HL-60 (cell line): ENCODE measurements around the gene SLC13A1.

ENCODE experiments used
- POLR2AphosphoS5 ChIP-seq: IDR thresholded peaks from 2 replicates; pipeline ENCODE4 v1.6.1; 2012; ENCODE audit warnings: low read depth
- REST ChIP-seq: IDR thresholded peaks from 2 replicates; pipeline ENCODE4 v1.6.1; 2012; ENCODE audit warnings: low read depth; ENCODE audit not compliant: insufficient replicate concordance
- TF ChIP-seq, protein P1 (sequence below): IDR thresholded peaks from one replicate; pipeline ENCODE4 v1.5.1; 2011; ENCODE audit warnings: low read length, control low read depth, inconsistent platforms; ENCODE audit not compliant: insufficient read depth

- TF ChIP-seq REST, result no peak
- TF ChIP-seq, protein P1, sequence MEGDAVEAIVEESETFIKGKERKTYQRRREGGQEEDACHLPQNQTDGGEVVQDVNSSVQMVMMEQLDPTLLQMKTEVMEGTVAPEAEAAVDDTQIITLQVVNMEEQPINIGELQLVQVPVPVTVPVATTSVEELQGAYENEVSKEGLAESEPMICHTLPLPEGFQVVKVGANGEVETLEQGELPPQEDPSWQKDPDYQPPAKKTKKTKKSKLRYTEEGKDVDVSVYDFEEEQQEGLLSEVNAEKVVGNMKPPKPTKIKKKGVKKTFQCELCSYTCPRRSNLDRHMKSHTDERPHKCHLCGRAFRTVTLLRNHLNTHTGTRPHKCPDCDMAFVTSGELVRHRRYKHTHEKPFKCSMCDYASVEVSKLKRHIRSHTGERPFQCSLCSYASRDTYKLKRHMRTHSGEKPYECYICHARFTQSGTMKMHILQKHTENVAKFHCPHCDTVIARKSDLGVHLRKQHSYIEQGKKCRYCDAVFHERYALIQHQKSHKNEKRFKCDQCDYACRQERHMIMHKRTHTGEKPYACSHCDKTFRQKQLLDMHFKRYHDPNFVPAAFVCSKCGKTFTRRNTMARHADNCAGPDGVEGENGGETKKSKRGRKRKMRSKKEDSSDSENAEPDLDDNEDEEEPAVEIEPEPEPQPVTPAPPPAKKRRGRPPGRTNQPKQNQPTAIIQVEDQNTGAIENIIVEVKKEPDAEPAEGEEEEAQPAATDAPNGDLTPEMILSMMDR, result no peak
- no peak for TF ChIP-seq POLR2AphosphoS5
These were observed 29.7 kb upstream of the SLC13A1 start for GRCh38 chr7:123229426-123229825.
